Immature natural killer cell (primary cell): ENCODE measurements around the gene WWOX. TPM values are rescaled to one million over a fixed set of nuclear protein-coding genes. Genes with fewer than 3 reads are reported as not detected.

Experiments used
- DNase-seq, 3 donors: peaks; one replicate each; pipeline ENCODE4 v3.0.0; 2022; ENCODE audit warnings: mixed read lengths in 1 of 3
- H3K27ac Mint-ChIP-seq, 6 donors: one replicate each; pipeline ENCODE4 v1.8.0; 2020; ENCODE audit warnings: mixed read lengths in 6 of 6, mild to moderate bottlenecking in 5 of 6, inconsistent platforms in 4 of 6, moderate library complexity in 3 of 6
- H3K27me3 Mint-ChIP-seq, 3 donors: one replicate each; pipeline ENCODE4 v1.8.0; 2020 to 2021; ENCODE audit warnings: low read depth in 3 of 3, mild to moderate bottlenecking in 3 of 3, mixed read lengths in 3 of 3, moderate library complexity in 3 of 3, inconsistent platforms in 1 of 3
- H3K36me3 Mint-ChIP-seq, 3 donors: one replicate each; pipeline ENCODE4 v1.8.0; 2020; ENCODE audit warnings: mixed read lengths in 3 of 3, inconsistent platforms in 2 of 3, mild to moderate bottlenecking in 2 of 3
- H3K4me1 Mint-ChIP-seq, 2 donors: one replicate each; pipeline ENCODE4 v1.8.0; 2020; ENCODE audit warnings: inconsistent platforms in 2 of 2, mild to moderate bottlenecking in 2 of 2, mixed read lengths in 2 of 2, moderate library complexity in 1 of 2
- H3K4me3 Mint-ChIP-seq, 5 donors: one replicate each; pipeline ENCODE4 v1.8.0; 2020; ENCODE audit warnings: mild to moderate bottlenecking in 5 of 5, mixed read lengths in 5 of 5, inconsistent platforms in 3 of 5, moderate library complexity in 3 of 5
- H3K9me3 Mint-ChIP-seq, 6 donors: one replicate each; pipeline ENCODE4 v1.8.0; 2020; ENCODE audit warnings: mild to moderate bottlenecking in 6 of 6, mixed read lengths in 6 of 6, inconsistent platforms in 4 of 6, moderate library complexity in 3 of 6
- polyA plus RNA-seq, 3 donors: library from polyadenylated mRNA; unstranded; fragments of 300-500 nt; fragmentation: Illumina TruSeq; gene quantifications; one replicate each; pipeline ENCODE4 v1.2.3, GENCODE V29; 2021

The WWOX gene
- polyA plus RNA-seq, 3 donors from 2014 or later: 9.0 to 13.9 (median 12.3) TPM

DNA sequence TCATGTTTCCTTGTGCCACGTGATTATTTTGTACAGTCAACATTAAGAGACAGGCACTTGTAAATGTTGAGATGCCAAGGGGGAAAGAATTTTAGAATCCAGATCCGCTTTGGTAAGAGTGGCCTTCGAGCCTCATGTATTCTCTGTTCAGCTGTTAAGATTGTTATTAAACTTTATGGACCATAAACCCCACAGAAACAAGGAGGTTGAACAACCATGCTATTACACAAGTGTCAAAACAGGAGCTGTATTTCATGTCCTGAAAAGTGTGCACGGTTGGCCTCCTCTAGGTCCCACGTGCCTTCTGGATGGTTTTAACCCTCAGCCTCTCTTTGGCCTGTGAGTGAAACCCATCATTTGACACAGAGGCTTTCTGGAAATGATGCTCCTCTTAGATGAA, 809.8 kb downstream of the WWOX start:
- no peak overlapping the region for H3K27ac Mint-ChIP-seq
- DNase-seq: no peak
- no peaks in the 10 kb centered on the region for H3K4me1 Mint-ChIP-seq
- no peaks in the 10 kb centered on the region for H3K9me3 Mint-ChIP-seq
- H3K36me3 Mint-ChIP-seq: peaks cover 0 to 10% (median 8%) of the 10 kb centered on the region in 3 donors
- no peak overlapping the region for H3K4me3 Mint-ChIP-seq
- no peaks in the 10 kb centered on the region for H3K27me3 Mint-ChIP-seq

DNA sequence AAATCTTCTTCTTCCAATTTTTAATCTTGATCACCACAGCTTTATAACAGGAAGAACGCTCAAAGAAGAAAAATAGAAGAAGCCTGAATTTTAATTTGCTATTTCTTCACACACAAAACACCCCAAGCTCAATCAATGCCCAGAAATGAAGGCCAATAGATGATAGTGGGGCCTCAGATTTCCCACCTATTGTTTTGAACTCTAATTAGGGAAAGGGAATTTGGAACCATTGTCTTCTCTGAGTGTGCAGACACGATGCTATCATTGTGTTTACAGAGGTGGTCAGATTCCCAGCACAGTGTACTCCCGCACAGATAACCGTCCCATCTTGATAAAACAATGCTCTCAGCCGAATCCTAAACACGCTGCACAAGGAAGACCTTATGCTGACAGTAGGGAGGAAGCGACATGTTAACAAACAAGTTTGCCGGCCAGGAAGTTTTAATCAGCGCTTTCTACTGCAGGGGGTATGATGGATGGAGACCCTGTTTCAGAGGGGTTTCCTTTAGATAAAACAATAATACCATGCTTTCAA, 816.4 kb downstream of the WWOX start:
- Mint-ChIP-seq H3K4me3 (no peak overlapping the region), H3K9me3 (peaks cover 0 to 3% (median 0%) of the 10 kb centered on the region in 6 donors), H3K27ac (no peak overlapping the region), H3K36me3 (peaks cover 0 to 5% (median 5%) of the 10 kb centered on the region in 3 donors), H3K4me1 (no peaks in the 10 kb centered on the region), H3K27me3 (peaks cover 0 to 2% (median 0%) of the 10 kb centered on the region in 3 donors)
- DNase-seq: no peak

DNA sequence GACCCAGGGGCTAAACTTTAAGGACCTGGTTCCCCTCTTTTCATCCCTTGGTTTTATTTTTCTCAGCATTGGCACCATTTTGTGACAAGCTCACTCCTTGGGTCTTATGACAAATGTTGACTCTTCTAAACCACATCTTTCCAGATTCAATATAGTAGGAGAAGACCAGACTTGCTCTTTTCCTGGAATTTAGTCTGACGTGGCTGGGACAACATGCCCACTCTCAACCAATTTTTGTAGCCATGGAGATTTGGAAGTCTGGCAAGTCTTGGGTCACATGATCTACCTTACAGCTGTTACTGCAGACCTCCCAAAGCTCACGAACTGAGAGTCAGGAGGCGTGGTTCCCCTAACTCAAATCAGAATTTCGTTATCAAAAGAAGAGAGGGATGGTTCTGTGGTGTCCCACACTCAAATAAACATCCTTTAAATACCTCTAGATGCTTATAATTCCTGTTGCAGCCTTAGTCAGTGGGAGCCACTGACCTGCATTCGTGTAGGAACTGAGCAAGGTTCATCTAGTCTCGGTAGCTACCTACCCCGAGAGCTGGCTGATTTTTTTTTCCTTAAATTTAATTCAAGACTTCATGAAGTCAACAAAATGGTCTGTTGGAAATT, 817.6 kb downstream of the WWOX start:
- Mint-ChIP-seq H3K36me3 (peaks cover 4 to 13% (median 9%) of the 10 kb centered on the region in 3 donors), H3K4me3 (no peak overlapping the region), H3K9me3 (peaks cover 0 to 14% (median 7%) of the 10 kb centered on the region in 6 donors), H3K27me3 (peaks cover 0 to 4% (median 2%) of the 10 kb centered on the region in 3 donors), H3K27ac (no peak overlapping the region), H3K4me1 (no peaks in the 10 kb centered on the region)
- DNase-seq: no peak

DNA sequence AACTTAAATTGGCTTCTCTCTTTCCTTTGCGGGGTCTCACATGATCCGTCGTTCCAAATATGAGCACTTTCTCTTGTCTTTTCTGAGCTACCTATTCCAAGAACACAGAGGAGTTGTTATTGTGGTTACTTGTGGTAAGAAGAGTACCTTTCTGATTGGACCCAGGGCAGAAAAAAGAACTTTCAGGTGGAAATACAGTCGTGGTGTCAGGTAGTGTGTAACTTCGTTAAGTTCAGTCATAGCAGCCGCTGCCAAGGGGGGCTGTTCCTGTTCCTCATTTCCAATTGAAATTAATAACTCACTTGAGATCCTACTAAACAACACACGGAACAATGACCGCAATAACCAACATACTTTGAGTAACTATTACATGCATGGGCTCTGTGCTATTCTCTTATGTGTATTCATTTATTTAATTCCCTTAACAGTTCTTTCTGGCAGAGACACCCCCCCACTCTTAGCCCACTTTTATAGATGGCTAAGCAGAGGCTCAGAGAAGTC, 819.4 kb downstream of the WWOX start:
- peaks cover 4 to 19% (median 10%) of the 10 kb centered on the region in 3 donors for H3K36me3 Mint-ChIP-seq
- no peak overlapping the region for H3K27ac Mint-ChIP-seq
- DNase-seq: no peak
- H3K4me1 Mint-ChIP-seq: no peaks in the 10 kb centered on the region
- H3K9me3 Mint-ChIP-seq: peaks cover 0 to 19% (median 11%) of the 10 kb centered on the region in 6 donors
- H3K27me3 Mint-ChIP-seq: peaks cover 0 to 4% (median 2%) of the 10 kb centered on the region in 3 donors
- H3K4me3 Mint-ChIP-seq: no peak overlapping the region

DNA sequence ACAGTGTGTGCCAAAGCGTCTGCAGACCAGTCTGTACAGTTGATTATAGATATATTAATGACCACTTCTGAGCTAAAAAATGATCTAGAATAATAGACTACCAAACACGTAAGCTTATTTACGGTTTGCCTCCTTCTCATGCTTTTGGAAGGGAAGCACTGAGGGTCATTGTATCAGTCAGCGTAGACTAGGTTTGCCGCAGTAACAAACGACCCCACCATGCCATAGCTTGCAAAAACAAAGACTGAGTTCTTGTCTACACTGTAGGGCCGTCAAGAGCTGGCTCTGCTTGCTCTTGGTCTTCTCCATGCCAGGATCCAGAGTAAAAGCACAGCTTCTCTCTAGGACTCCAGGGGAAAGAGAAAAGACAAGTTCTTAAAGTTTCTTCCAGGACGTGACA, 820.4 kb downstream of the WWOX start:
- Mint-ChIP-seq H3K4me1 (peaks cover 3 to 4% of the 10 kb centered on the region in 2 donors), H3K9me3 (peaks cover 0 to 19% (median 11%) of the 10 kb centered on the region in 6 donors), H3K27ac (no peak overlapping the region), H3K4me3 (no peak overlapping the region), H3K27me3 (peaks cover 0 to 4% (median 2%) of the 10 kb centered on the region in 3 donors), H3K36me3 (peaks cover 4 to 15% (median 10%) of the 10 kb centered on the region in 3 donors)
- DNase-seq: no peak

DNA sequence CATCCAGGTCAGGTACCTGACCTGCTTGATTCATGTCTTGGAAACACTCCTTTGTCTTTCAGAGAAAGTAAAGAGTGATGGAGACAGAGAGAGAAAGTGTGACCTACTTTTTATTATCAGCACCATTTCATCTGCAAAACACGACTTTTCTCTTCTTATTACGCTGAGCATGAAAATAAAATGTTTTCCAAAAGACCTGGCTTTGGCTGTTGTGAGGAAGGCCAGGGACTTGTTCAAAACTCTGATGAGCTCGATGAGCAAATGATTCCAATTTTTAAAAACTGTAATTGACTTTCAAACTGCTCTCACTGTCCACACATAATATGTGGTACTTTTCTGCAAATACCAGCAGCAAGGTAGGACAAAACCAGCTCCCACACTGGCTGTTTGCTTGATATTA, 821.2 kb downstream of the WWOX start:
- DNase-seq: no peak
- H3K27ac Mint-ChIP-seq: no peak overlapping the region
- peaks cover 0 to 19% (median 11%) of the 10 kb centered on the region in 6 donors for H3K9me3 Mint-ChIP-seq
- peaks cover 0 to 4% (median 2%) of the 10 kb centered on the region in 3 donors for H3K27me3 Mint-ChIP-seq
- peaks cover 4 to 15% (median 10%) of the 10 kb centered on the region in 3 donors for H3K36me3 Mint-ChIP-seq
- no peak overlapping the region for H3K4me3 Mint-ChIP-seq
- H3K4me1 Mint-ChIP-seq: peaks cover 9 to 12% of the 10 kb centered on the region in 2 donors

DNA sequence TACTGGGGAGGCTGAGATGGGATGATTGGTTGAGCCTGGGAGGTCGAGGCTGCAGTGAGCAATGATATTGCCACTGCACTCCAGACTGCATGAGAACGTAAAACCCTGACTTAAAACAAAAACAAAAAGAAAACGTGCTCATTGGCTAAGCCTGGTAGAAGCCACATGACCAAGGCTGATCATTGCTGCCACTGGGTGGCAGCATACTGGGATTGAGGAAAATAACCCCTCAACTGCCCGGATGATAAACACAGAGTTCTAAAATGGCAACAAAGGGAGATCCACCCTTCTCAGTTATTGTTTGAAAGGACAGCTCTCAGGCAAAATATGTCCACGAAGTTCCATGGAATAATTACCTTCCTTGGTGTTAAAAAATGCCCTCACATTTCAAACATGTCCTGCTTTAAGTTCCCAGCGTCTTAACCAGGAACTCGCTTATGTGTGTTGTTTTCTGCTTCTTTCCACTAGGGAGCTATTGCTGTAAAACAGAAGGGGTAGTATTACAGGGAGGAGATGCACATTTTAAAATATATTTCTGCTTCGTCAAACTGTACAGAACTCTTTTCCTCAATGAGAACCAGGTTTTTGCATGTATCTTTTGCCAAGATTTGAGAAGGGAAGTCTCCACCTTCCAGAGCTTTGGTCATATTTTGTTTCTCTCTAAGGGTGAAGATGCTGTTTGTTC, 825.8 kb downstream of the WWOX start:
- Mint-ChIP-seq H3K4me1 (peaks cover 9 to 14% of the 10 kb centered on the region in 2 donors), H3K36me3 (peaks cover 4 to 15% (median 10%) of the 10 kb centered on the region in 3 donors), H3K4me3 (no peak overlapping the region), H3K27ac (peak overlapping the region in 2 of 6 donors; percentile 36 to 53), H3K9me3 (peaks cover 0 to 19% (median 11%) of the 10 kb centered on the region in 6 donors), H3K27me3 (peaks cover 0 to 3% (median 2%) of the 10 kb centered on the region in 3 donors)
- DNase-seq: peak; percentile 17 to 28 (median 28)

DNA sequence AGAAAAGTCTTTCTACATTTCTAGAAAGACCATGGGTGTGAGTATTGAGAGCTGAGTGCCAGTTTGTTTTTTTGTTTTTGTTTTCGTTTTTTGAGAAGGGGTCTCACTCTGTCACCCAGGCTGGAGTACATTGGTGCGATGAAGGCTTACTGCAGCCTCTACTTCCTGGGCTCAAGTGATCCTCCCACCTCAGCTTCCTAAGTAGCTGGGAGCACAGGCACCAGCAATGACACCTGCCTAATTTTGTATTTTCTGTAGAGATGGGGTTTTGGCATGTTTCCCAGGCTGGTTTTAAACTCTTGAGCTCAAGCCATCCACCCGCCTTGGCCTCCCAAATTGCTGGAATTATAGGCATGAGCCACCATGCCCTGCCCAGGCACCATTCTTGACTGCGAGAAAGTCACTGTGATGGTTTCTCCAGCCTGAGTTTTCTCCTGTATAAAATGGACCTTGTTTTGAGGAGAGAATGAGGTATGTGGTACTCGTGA, 827.3 kb downstream of the WWOX start:
- H3K27ac Mint-ChIP-seq: no peak overlapping the region
- H3K27me3 Mint-ChIP-seq: peaks cover 0 to 2% (median under 1%) of the 10 kb centered on the region in 3 donors
- peaks cover 9 to 14% of the 10 kb centered on the region in 2 donors for H3K4me1 Mint-ChIP-seq
- peaks cover 0 to 9% (median 4%) of the 10 kb centered on the region in 3 donors for H3K36me3 Mint-ChIP-seq
- no peak overlapping the region for H3K4me3 Mint-ChIP-seq
- DNase-seq: no peak
- peaks cover 0 to 11% (median 5%) of the 10 kb centered on the region in 6 donors for H3K9me3 Mint-ChIP-seq

DNA sequence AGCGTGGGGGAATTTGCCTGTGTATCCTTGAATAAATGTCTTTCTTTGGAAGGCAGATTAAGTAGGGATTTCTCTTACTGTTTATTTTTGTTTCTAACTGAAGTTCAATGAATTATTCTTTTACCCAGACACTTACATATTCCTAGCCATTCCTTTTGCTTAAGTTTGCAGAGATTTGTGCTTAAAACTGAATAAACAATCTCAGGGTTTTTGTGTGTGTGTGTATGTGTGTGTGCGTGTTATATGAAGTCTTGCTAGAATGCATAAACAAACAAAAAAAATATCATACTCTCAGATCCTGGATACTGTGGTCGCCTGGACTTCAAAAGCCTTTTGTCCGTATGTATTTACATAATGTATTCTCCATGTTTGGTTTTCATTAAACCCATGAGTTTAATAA, 828.3 kb downstream of the WWOX start:
- Mint-ChIP-seq H3K4me1 (peaks cover 9 to 14% of the 10 kb centered on the region in 2 donors), H3K9me3 (peaks cover 0 to 6% (median 1%) of the 10 kb centered on the region in 6 donors), H3K27ac (no peak overlapping the region), H3K27me3 (peaks cover 0 to 2% (median 0%) of the 10 kb centered on the region in 3 donors), H3K4me3 (no peak overlapping the region), H3K36me3 (peaks cover 0 to 5% (median 0%) of the 10 kb centered on the region in 3 donors)
- DNase-seq: no peak

DNA sequence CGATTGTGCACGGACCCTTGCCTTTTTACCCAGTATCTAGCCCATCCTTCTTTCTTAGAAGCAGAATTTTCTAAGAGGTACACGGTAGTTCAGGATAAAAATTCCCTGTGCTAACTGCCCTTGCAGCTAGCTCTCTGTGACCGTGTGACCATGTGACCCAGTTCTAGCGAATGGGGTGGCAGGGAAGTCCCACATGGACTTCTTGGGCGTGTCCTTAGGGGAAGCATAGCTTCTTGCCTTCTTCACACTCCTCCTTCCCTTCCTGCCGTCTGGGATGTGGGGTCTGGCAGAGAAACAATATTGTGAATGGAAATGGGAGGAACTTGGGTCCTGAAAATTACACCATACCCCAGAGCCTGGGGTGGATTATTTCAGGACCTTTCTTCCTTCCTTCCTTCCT, 830.4 kb downstream of the WWOX start:
- peaks cover 0 to 2% (median 0%) of the 10 kb centered on the region in 3 donors for H3K27me3 Mint-ChIP-seq
- H3K27ac Mint-ChIP-seq: no peak overlapping the region
- no peaks in the 10 kb centered on the region for H3K36me3 Mint-ChIP-seq
- no peak overlapping the region for H3K4me3 Mint-ChIP-seq
- no peaks in the 10 kb centered on the region for H3K9me3 Mint-ChIP-seq
- no peak for DNase-seq
- H3K4me1 Mint-ChIP-seq: peaks cover 7 to 10% of the 10 kb centered on the region in 2 donors

DNA sequence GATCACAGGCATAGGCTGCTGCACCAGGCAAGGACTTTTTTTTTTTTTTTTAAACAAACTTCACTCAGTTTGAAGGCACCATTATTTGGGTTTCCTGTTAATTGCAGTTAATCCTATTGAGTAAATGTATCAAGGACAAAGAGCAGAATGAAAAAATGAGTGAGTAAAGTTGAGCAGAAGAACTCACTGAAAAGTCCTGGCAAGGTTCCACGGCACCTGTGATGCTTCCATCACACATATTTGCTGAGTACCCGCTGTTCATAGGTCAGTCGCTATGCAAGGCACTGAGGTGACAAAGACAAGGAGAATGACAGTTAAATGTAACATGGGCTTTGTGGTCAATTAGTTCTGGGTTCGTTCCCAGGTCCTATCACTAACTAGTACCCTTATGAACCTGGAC, 831.1 kb downstream of the WWOX start:
- Mint-ChIP-seq H3K4me1 (peaks cover 0 to 3% of the 10 kb centered on the region in 2 donors), H3K27me3 (peaks cover 0 to 2% (median 0%) of the 10 kb centered on the region in 3 donors), H3K36me3 (no peaks in the 10 kb centered on the region), H3K4me3 (no peak overlapping the region), H3K9me3 (no peaks in the 10 kb centered on the region), H3K27ac (no peak overlapping the region)
- no peak for DNase-seq

DNA sequence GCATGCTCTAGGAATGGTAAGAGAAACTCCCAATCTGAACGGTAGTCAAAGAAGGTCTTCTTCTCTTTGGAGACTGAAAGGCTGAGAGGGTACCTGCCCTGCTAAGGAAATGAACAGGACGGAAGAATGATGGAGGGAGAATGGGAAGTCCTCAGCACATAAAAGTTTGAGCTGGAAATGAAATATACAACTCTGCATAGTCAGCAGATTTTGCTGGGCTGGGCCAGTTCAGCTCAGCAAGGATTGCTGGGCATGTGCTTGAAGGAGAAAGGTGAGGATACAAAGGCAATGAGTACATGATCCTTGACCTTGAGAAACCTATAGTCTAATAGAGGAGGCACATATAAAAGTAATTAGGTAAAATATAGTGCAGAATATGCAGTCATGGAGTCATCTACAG, 831.8 kb downstream of the WWOX start:
- no peak for DNase-seq
- H3K27ac Mint-ChIP-seq: no peak overlapping the region
- no peaks in the 10 kb centered on the region for H3K36me3 Mint-ChIP-seq
- no peaks in the 10 kb centered on the region for H3K9me3 Mint-ChIP-seq
- no peak overlapping the region for H3K4me3 Mint-ChIP-seq
- no peaks in the 10 kb centered on the region for H3K4me1 Mint-ChIP-seq
- H3K27me3 Mint-ChIP-seq: peaks cover 0 to 2% (median 2%) of the 10 kb centered on the region in 3 donors

DNA sequence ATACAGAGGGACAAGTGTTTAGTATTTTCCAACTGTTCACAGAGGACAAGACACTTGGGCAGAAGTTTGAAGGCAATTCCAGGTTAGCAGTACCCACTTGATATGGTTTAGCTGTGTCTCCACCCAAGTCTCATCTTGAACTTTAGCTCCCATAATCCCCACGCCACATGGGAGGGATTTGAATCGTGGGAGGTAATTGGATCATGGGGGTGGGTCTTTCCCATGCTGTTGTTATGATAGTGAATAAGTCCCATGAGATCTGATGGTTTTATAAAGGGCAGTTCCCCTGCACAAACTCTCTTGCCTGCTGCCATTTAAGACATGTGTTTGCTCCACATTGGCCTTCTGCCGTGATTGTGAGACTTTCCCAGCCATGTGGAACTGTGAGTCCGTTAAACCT, 832.2 kb downstream of the WWOX start:
- H3K36me3 Mint-ChIP-seq: no peaks in the 10 kb centered on the region

More for the DNA sequence above, 832.2 kb downstream of the WWOX start:
- H3K4me3 Mint-ChIP-seq: no peak overlapping the region
- no peaks in the 10 kb centered on the region for H3K4me1 Mint-ChIP-seq
- H3K9me3 Mint-ChIP-seq: no peaks in the 10 kb centered on the region
- DNase-seq: no peak
- H3K27ac Mint-ChIP-seq: no peak overlapping the region
- peaks cover 0 to 2% (median 2%) of the 10 kb centered on the region in 3 donors for H3K27me3 Mint-ChIP-seq
